ENCODE measurements around the gene STAC3. TPM values are rescaled to one million over a fixed set of nuclear protein-coding genes. Genes with fewer than 3 reads are reported as not detected.
A peak's percentile ranks its signal among the peaks of the same experiment; 100 is the strongest.

Gene STAC3
- total and polyA plus RNA-seq, 9 of the 15 experiments (the other 6 are each of a cell fraction or from before 2014, with no cell fraction given): 0.45 to 6.4 (median 3.3) TPM

DNA sequence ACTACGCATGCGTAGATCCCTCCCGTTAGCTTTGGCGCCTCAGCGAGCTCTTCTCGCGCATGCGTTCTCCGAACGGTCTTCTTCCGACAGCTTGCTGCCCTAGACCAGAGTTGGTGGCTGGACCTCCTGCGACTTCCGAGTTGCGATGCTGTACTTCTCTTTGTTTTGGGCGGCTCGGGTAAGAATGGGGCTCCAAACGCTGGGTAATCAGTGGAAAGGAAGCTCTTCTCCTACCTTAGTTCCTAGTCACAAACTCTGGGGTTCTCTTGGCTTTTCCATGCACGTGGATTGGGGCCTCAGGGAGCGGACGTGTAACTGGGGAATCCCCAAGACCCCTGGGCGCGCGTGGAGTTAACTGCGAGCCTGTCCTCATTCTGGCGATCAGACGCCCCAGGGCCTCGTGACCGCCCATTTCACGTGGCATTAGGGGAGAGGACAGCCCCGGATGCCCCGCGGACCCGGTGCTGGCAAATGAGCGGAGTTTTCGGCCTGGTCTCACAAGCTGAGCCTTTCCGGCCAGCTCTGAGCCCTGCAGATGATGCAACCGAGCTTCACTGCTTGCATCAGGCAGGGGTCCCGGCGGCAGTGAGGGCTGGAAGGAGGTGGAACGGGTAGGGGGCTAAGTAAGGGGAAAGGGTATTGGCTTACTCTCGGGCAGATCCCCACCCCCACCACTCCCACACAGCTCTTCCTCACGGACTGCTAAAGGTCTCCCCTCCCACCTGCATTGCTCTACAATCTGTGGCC lies 21.2 kb downstream of the STAC3 start, which contains the start of gene SHMT2 (continued):
- TF ChIP-seq ZNF740 (CRISPR knock-in tag; IDR thresholded peaks at IDR 0.05): no peak
- no peak for TF ChIP-seq ZNF740 (tag; IDR thresholded peaks at IDR 0.05)
- TF ChIP-seq CC2D1A (IDR thresholded peaks at IDR 0.05): 0 out of 2 replicates have a peak, but pooled peaks have one; percentile 13
- 0 out of 3 replicates have a peak, but pooled peaks of 1 of the 2 experiments have one; percentile 35 for TF ChIP-seq CBX3 (IDR thresholded peaks at IDR 0.05; ENCODE audit: borderline replicate concordance in 1 of 2, low read length in 2 of 2)
- TF ChIP-seq, protein P1, sequence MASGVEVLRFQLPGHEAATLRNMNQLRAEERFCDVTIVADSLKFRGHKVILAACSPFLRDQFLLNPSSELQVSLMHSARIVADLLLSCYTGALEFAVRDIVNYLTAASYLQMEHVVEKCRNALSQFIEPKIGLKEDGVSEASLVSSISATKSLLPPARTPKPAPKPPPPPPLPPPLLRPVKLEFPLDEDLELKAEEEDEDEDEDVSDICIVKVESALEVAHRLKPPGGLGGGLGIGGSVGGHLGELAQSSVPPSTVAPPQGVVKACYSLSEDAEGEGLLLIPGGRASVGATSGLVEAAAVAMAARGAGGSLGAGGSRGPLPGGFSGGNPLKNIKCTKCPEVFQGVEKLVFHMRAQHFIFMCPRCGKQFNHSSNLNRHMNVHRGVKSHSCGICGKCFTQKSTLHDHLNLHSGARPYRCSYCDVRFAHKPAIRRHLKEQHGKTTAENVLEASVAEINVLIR (CRISPR knock-in tag; IDR thresholded peaks at IDR 0.05): no peak
- no peak for TF ChIP-seq SRSF7 (optimal IDR thresholded peaks at IDR 0.05; ENCODE audit: low read depth, low read length)
- TF ChIP-seq ZNF398 (CRISPR knock-in tag; IDR thresholded peaks at IDR 0.05): no peak
- no peak for TF ChIP-seq SPI1 (IDR thresholded peaks at IDR 0.05; ENCODE audit: borderline replicate concordance, low read depth, low read length)
- no peak for TF ChIP-seq FOSL1 (tag; conservative IDR thresholded peaks at IDR 0.05)
- peak; percentile 72 for TF ChIP-seq JUND (IDR thresholded peaks at IDR 0.05; ENCODE audit: borderline replicate concordance, low read depth, low read length)
- TF ChIP-seq JUND (tag; IDR thresholded peaks at IDR 0.05; ENCODE audit: borderline replicate concordance, low read depth, low read length): peak; percentile 13; the same call in 1 of the 3 replicates
- no peak for TF ChIP-seq TBL1XR1 (IDR thresholded peaks at IDR 0.05; ENCODE audit: low read length in 2 of 2)
- no peak for TF ChIP-seq RBM14 (IDR thresholded peaks at IDR 0.05; ENCODE audit: borderline replicate concordance, insufficient read depth, low read depth, low read length)
- TF ChIP-seq, protein P2, sequence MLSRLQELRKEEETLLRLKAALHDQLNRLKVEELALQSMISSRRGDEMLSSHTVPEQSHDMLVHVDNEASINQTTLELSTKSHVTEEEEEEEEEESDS (CRISPR knock-in tag; IDR thresholded peaks at IDR 0.05): no peak
- TF ChIP-seq CREB3L1 (IDR thresholded peaks at IDR 0.05; ENCODE audit: borderline replicate concordance, low read depth): peak; percentile 74
- no peak for TF ChIP-seq ARHGAP35 (IDR thresholded peaks at IDR 0.05; ENCODE audit: partially characterized antibody)
- TF ChIP-seq FUS (optimal IDR thresholded peaks at IDR 0.05; ENCODE audit: low read depth, low read length): no peak
- TF ChIP-seq, protein P3, sequence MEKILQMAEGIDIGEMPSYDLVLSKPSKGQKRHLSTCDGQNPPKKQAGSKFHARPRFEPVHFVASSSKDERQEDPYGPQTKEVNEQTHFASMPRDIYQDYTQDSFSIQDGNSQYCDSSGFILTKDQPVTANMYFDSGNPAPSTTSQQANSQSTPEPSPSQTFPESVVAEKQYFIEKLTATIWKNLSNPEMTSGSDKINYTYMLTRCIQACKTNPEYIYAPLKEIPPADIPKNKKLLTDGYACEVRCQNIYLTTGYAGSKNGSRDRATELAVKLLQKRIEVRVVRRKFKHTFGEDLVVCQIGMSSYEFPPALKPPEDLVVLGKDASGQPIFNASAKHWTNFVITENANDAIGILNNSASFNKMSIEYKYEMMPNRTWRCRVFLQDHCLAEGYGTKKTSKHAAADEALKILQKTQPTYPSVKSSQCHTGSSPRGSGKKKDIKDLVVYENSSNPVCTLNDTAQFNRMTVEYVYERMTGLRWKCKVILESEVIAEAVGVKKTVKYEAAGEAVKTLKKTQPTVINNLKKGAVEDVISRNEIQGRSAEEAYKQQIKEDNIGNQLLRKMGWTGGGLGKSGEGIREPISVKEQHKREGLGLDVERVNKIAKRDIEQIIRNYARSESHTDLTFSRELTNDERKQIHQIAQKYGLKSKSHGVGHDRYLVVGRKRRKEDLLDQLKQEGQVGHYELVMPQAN (IDR thresholded peaks at IDR 0.05; ENCODE audit: borderline replicate concordance): peak; percentile 84
- no peak for TF ChIP-seq MXI1 (IDR thresholded peaks at IDR 0.05; ENCODE audit: low read depth, low read length)
- TF ChIP-seq TRIM28 (IDR thresholded peaks at IDR 0.05): no peak
